Measurements from ENCODE around the gene SLC39A11.

DNA sequence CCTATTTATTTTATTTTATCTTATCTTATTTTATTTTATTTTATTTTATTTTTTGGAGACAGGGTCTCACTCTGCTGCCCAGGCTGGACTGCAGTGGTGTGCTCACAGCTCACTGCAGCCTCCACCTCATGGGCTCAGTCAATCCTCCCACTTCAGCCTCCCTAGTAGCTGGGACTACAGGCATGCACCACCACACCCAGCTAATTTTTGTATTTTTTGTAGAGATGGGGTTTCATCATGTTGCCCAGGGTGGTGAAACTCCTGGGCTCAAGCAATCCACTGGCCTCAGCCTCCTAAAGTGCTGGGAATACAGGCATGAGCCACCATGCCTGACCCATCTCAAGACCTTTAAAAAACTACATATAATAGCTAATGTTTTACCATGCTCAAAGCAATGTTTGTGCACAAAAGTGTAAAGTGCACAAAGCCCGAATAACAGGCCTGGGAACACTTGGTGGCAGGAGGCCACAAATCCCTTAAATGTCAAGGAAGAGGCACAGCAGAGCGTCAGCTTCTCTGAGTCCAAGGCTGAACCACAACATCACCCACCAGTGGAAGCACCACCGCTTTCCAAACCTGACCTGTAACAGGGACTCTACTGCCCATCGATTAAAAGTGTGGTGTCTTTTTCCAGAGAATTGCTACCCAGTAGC is 30.6 kb upstream of the SLC39A11 start:
- TF ChIP-seq EZH2 (IDR thresholded peaks at IDR 0.05; ENCODE audit: insufficient read depth, poor library complexity, severe bottlenecking): no peak
- no peak for TF ChIP-seq EZH2phosphoT487 (IDR thresholded peaks at IDR 0.05; ENCODE audit: insufficient read depth, low read depth)

Data from GM23248 (cell line).